Measurements from ENCODE around the gene CACNA1A.
A peak's percentile ranks its signal among the peaks of the same experiment; 100 is the strongest.

CACNA1A gene

GRCh38 chr19:13301627-13302334, 204.5 kb downstream of the CACNA1A start:
- no peak for DNase-seq

DNA sequence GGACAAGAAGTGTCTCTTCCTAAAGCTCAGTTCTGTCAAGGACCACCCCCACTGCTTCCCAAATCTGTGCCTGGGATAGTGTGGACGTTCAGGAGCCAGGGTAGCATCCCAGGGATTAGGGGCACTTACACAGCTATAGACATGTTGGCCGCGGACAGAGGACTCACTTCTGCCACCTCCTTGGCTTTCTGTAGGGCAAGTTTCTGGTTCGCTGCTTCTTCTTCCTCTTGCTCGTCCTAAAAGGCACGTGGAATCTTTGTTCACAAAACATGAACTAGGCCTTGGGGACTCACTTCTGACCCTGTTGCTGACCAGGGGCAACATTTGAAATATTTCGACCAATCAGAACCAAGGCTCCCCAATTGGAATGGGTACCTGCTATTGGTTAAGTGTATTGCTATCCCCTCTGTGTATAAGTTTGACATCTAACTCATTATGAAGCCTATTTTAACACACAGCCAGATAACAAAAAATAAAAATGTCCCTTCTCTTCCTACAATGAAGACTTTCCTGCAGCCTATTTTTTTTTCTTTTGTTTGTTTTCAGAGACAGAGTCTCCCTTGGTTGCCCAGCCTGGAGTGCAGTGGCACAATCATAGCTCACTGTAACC, 205.8 kb downstream of the CACNA1A start:
- no peak for DNase-seq

DNA sequence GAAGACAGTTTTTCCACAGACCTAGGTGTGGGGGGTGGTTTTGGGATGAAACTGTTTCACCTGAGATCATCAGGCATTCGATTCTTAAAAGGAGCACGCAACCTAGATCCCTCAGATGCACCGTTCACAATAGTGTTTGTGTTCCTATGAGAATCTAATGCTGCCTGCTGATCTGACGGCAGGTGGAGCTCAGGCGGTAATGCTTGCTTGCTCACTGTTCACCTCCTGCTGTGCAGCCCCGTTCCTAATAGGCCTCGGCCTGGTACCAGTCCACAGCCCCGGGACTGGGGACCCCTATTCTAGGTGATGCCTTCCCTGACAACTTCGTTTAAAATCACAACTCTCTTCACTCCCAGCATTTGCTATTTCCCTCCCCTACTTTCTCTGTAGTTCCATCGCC, 206.4 kb downstream of the CACNA1A start:
- DNase-seq, result no peak

DNA sequence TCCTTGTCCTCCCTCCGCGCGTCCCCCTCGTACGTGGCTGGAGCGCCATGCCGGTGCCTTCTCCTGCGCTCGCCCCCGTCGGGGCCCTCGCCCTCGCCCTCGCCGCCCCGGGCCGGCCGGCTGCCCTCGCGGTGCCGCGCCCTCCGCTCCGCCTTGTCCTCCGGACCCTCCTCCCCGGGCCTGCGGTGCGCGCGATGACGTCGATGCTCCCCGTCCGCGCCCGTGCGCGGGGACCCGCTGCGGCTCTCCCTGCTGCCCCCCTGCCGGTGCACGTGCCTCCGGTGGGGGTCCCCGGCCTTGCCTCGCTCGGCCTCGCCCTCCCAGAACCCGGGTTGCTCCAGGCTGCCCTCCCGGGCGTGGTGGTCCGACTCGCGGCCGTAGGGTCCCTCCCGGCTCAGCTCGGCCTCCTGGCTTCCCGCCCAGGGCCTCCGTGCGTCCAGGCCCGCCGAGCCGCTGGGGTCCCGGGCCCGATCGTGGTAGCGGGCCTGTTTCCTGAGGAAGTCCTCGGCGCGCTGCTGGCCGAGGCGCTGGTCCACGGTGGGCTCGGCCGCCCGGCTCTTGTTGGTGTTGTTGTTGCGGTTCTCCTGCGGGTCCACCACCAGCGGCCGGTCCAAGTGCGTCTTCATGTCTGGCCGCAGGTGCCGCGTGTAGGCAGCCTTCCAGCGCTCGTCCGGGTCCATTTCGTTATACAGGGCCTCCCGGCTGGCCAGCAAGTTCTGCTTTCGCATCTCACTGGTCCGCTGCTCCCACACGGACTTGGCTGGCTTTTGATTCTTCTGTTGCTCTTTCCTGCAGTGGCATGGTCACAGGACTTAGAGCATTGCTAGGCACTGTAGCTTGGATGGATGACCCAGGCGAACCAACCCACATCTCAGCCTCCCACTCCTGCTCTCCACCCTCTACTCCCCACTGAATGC, 207.5 kb downstream of the CACNA1A start:
- no peak for DNase-seq

DNA sequence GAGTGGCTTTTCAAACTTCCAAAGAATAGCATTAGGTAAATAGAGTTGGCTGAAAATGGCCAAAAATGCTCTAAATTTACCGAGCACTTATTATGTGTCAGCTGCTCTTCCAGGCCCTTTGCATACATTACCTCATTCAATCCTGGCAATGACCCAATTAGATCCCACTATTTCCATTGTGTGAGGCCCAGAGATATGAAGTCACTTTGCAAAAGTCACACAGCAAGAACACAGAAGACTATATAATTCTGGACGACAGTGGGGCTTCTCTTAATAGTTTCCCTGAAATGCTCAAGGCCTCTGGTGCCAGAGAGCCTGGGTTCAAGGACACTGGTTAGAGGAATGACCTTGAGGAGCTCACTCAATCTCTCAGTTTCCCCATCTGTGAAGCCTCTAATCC, 209.3 kb downstream of the CACNA1A start:
- no peak for DNase-seq

DNA sequence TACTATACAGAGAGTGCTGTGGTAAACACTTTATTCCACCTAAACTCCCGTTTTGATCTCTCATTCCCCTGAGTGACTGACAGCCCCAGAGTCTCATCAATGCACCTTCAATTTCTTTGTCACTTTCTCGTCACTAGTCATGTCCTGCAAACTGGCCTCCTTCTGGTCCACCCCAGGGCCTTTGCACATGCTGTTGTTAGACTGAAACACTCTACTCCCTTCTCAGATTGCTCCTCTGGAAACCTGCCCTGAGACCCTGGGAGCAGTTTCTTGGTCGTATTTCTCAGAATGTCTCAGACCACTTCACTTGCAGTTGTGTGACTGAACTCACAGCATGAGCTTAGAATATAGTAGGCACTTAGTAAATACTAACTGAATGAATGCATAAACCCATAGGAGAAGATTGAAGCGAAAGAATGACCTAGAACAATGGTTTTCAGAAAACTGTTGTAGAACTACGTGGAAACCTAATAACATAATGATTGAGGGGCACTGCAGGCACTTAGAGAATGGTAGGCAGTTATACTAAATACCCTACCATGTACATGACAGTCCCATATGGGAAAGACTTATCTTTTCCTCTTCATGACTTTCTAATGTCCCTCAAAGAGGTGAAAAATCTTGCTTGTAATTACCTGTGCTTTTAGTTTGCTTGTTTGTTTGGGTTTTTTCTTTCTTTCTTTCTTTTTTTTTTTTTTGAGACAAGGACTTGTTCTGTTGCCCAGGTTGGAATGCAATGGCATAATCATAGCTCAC, 211.3 kb downstream of the CACNA1A start:
- DNase-seq, result no peak

DNA sequence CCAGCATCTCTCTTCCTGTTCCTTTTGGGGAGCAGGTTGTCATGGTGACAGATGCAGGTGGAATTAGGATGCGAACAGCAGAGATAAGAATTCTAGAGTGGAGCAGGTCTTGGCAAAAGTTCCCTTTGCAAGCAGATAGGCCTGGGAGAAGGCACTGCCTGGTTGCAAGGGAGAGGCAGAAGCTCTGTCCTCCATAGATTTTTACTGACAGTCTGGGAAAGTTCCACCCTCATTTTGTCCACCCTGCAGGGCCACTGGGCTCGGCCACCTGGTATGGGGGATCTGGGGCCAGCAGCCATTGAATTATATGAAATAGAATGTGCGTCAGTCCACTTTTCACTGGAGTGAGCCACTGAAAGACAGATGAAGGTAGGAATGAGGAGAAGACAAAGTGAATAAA, 214.4 kb downstream of the CACNA1A start:
- DNase-seq, result no peak

GRCh38 chr19:13290741-13291140, 215.5 kb downstream of the CACNA1A start:
- no peak for DNase-seq

- DNase-seq, result no peak
These were observed 217.0 kb downstream of the CACNA1A start for GRCh38 chr19:13289295-13289694.

- DNase-seq, result no peak
These were observed 219.9 kb downstream of the CACNA1A start for GRCh38 chr19:13286195-13286985.

- no peak for DNase-seq
These were observed 221.1 kb downstream of the CACNA1A start for GRCh38 chr19:13284929-13285928.

DNA sequence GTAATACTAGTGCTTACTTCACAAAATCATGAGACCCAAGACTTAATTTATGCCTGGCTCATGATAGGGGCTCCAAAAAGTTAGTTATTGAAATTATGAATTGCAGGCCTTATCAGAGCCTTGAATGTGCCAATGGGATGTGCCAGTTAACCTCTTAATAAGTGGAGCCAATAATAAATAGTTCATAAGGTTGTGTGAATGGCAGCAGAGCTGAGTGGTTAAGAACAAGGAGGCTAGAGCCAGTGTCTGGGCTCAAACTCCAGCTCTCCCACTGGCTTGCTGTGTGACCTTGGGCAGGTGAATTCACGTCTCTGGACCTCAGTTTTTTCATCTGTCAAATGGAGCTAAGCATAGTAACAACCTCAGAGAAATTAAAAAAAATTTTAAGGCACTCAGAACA, 222.4 kb downstream of the CACNA1A start:
- no peak for DNase-seq

DNA sequence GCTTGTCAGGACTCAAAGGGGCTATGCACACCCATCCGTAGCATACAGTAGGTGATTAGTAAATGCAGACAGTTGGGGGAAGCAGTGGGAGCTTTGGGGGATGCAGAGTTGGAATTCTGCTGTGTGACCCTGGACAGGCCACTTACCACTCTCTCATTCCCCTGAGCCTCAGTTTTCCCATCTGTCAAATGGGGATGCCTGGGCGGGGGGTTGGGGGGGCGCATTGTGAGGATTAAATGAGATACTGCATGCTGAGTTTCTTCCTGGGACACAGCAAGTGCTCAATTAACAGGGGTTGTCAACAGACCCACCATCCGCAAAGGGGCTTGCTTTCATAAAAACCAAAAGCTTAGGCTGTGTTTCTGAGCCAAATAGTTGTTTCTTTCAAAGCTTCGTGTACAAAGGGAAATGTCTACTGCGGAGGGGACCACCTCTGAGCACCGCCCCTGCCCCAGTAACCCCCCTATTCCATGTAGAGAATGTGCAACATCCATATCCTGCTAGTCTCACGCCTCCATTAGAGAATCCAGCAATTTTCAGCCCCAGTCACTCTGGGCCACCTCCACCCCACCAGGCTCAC, 223.7 kb downstream of the CACNA1A start:
- DNase-seq, result no peak

DNA sequence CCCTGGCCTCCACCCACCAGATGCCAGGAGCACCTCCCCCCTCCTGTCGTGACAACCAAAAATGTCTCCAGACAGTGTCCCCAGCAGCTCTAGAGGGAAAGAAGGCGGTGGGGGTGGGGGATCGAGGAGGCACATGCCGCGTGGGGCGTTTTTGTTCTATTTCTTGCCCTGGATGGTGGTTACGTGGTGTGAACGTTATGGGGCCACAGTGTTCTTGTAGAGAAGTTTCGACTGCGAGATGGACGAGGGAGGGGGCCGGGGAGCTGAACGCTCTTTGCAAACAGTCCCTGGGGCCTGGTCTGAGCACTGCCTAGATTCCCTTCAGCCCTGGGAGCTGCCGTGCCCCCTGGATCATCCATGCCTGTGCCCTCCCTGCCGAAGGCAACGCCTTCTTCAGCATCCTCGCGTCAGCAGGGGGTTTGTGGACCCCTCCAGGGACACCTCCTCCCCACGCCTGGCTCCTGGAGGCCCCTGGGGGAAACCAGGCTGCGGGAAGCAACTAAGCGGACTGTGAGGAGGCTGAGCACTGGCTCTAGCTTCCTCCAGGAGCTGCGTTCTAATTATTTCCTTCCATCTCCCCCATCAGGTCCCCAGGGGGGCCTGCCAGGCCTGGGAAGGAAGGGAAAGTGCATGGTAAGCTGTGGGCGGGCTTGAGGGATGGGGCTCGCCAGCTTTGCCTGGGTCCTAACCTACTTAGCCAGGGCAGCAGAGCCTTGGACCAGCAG, 224.6 kb downstream of the CACNA1A start:
- no peak for DNase-seq

DNA sequence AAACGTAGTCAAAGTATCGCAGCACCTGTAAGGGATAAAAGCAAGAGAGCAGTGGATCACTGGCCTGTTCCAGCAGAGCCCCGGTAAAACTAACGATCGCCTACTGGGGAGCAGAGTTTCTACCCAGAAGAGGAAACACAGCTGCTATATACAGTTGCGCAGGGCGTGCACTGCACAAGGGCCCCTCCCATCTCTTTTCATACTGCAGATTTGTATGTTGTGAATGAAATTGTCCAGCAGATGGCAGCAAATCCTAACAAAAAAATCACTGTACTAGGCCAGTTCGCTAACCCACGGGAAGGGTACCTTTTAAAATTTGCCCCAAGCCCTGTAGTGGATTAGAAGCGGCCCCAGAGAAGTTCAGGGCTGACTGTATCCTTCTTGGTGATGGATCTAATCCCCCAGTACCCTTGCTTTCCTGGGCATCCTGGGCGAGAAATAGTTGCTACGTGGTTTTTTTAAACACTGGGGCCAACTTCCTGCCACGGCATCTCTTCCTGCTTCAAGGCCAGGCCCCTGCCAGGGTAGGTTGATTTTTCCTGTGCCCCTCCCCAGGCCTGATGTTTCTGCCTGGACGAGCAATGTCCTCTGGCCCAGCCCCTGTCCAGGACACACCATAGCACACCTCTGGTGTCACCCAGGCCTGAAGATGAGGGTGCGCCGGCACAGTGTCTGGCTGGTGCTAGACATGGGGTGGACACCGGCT, 229.0 kb downstream of the CACNA1A start:
- DNase-seq, result peak; percentile 52

DNA sequence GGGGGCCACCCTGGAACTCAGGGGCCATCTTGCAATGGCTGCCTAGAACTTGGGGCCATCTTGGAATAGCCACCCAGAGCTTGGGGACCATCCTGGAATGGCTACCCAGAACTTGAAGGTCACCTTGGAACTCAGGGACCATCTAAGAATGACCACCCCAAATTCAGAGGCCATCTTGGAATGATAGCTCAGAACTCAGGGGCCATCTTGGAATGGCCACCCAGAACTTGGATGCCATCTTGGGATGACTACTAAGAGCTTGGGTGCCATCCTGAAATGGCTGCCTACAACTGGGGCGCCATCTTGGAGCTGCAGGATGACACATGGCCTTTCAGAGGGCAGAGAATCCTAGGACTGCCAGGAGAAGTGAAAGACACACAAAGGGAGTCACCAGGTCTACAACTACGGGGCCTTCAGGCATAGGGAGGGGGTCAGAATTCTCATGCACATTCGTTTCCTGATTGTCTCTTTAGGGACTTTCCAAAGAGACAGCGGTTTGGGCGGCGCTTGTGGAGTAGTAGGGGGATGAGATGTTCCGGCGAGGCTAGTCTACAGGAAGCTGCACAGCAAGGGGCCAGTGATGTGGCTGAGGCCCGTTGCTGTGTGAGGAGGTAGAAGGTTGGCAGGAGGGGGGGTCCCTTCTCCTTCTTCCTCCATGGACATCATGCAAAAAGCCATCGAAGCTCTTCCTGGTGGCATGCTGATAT, 231.1 kb downstream of the CACNA1A start:
- DNase-seq, result no peak

DNA sequence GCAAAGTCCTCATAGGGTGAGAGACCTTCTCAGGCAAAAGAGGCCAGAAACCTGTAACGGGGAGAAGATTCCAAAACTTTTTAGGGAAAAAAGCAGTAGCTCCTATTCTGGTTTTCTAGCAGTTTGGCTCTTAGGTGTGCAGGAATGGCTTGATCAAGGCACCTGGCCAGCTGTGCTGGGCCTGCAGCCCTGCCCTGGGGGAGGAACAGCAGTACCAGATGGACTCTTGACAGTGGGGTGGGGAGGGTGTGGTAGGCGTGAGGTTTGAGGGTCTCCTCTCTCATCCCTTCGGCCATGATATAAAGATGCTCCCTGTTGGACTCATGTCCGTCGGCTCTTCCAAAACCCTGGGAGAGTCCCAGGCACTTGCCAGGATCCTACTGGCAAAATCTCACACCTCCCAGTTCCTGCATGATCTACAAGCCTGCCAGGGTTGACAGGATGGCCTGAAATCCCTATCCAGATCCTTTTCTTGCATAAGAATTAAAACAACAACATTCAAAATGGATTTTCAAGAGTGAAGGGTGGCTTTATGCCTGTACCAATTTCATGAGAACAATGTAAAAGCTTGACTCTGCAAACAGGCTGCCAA, 235.7 kb downstream of the CACNA1A start:
- no peak for DNase-seq

- DNase-seq, result no peak
These were observed 236.9 kb downstream of the CACNA1A start for GRCh38 chr19:13269348-13269747.
